Endothelial cell (in vitro differentiated cells): ENCODE results near the gene SYNJ2. TPM values are rescaled to one million over a fixed set of nuclear protein-coding genes. Genes with fewer than 3 reads are reported as not detected.
A peak's percentile ranks its signal among the peaks of the same experiment; 100 is the strongest.

Experiments used
- DNase-seq: peaks from one replicate; pipeline ENCODE4 v3.0.0; 2021; ENCODE audit warnings: low spot score
- H3K27ac Mint-ChIP-seq: one replicate; pipeline ENCODE4 v1.8.0; 2021; ENCODE audit warnings: mixed read lengths, inconsistent platforms; ENCODE audit not compliant: unreplicated experiment
- H3K27me3 Mint-ChIP-seq: one replicate; pipeline ENCODE4 v1.8.0; 2021; ENCODE audit warnings: mild to moderate bottlenecking, moderate library complexity, mixed read lengths, inconsistent platforms; ENCODE audit not compliant: unreplicated experiment
- H3K36me3 Mint-ChIP-seq: one replicate; pipeline ENCODE4 v1.8.0; 2021; ENCODE audit warnings: mild to moderate bottlenecking, low read depth, mixed read lengths, inconsistent platforms; ENCODE audit not compliant: unreplicated experiment
- H3K4me1 Mint-ChIP-seq: one replicate; pipeline ENCODE4 v1.8.0; 2021; ENCODE audit warnings: mild to moderate bottlenecking, mixed read lengths, inconsistent platforms; ENCODE audit not compliant: unreplicated experiment
- H3K4me3 Mint-ChIP-seq: one replicate; pipeline ENCODE4 v1.8.0; 2021; ENCODE audit warnings: mild to moderate bottlenecking, mixed read lengths, inconsistent platforms; ENCODE audit not compliant: unreplicated experiment
- H3K9me3 Mint-ChIP-seq: one replicate; pipeline ENCODE4 v1.8.0; 2021; ENCODE audit warnings: mixed read lengths, inconsistent platforms; ENCODE audit not compliant: unreplicated experiment
- CTCF ChIP-seq: fragments of 200-600 bp; sonication (generic); IDR thresholded peaks from one replicate; pipeline ENCODE4 v1.5.0; 2021; ENCODE audit warnings: antibody characterized with exemption; ENCODE audit not compliant: unreplicated experiment
- total RNA-seq: library from RNA; stranded (reverse); fragmentation: NEBNext Ultra II Directional; extraction: Animal tissue kit (Norgen Biotek cat#: 25700); gene quantifications from one replicate; pipeline ENCODE4 v1.2.1, GENCODE V29; 2021; ENCODE audit not compliant: unreplicated experiment

The SYNJ2 gene
- total RNA-seq, 1 donor from 2014 or later: 33.7 TPM

GRCh38 chr6:158027590-158028285 lies 46.1 kb downstream of the SYNJ2 start:
- H3K4me1 Mint-ChIP-seq: peaks cover 51% of the 10 kb centered on the region
- H3K27ac Mint-ChIP-seq: peak overlapping the region; percentile 18
- no peak for TF ChIP-seq CTCF
- no peak for DNase-seq
- H3K27me3 Mint-ChIP-seq: peaks cover 18% of the 10 kb centered on the region
- no peaks in the 10 kb centered on the region for H3K9me3 Mint-ChIP-seq
- H3K4me3 Mint-ChIP-seq: no peak overlapping the region
- H3K36me3 Mint-ChIP-seq: peaks cover 17% of the 10 kb centered on the region

GRCh38 chr6:158028421-158028820 lies 46.8 kb downstream of the SYNJ2 start:
- Mint-ChIP-seq H3K9me3 (no peaks in the 10 kb centered on the region), H3K27me3 (peaks cover 18% of the 10 kb centered on the region), H3K4me3 (no peak overlapping the region), H3K4me1 (peaks cover 45% of the 10 kb centered on the region), H3K27ac (no peak overlapping the region), H3K36me3 (peaks cover 17% of the 10 kb centered on the region)
- TF ChIP-seq CTCF: no peak
- no peak for DNase-seq

- no peak for DNase-seq
- Mint-ChIP-seq H3K4me3 (no peak overlapping the region), H3K9me3 (no peaks in the 10 kb centered on the region), H3K27ac (no peak overlapping the region), H3K36me3 (peaks cover 21% of the 10 kb centered on the region), H3K4me1 (peaks cover 43% of the 10 kb centered on the region), H3K27me3 (peaks cover 22% of the 10 kb centered on the region)
- TF ChIP-seq CTCF: no peak
Measured at GRCh38 chr6:158028876-158029275, 47.2 kb downstream of the SYNJ2 start.

GRCh38 chr6:158029668-158030230 lies 48.1 kb downstream of the SYNJ2 start:
- H3K27ac Mint-ChIP-seq: peak overlapping the region; percentile 16
- TF ChIP-seq CTCF: no peak
- H3K27me3 Mint-ChIP-seq: peaks cover 20% of the 10 kb centered on the region
- H3K4me1 Mint-ChIP-seq: peaks cover 40% of the 10 kb centered on the region
- no peaks in the 10 kb centered on the region for H3K9me3 Mint-ChIP-seq
- peak overlapping the region; percentile 38 for H3K4me3 Mint-ChIP-seq
- peaks cover 29% of the 10 kb centered on the region for H3K36me3 Mint-ChIP-seq
- DNase-seq: no peak
